Panc1 (cell line): Measurements from ENCODE around the gene GNL1. TPM values are rescaled to one million over a fixed set of nuclear protein-coding genes. Genes with fewer than 3 reads are reported as not detected.

Source experiments
- ATAC-seq: fragments of 200-7000 bp; cut with Tn5 transposase; 2 replicates; pipeline ENCODE4 v1.9.1; 2020; ENCODE audit warnings: mild to moderate bottlenecking, moderate library complexity
- BruUV-seq: library from RNA; stranded (reverse); fragments of 400-500 nt; replicated peaks from 2 replicates; lab custom pipeline; 2021; lab: Mats Ljungman, UMichigan
- CTCF ChIA-PET: fragments of 300-600 bp; sonication (Branson Sonifier 250); formaldehyde crosslinking; loops from one replicate; lab custom pipeline; 2022; ENCODE audit warnings: antibody characterized with exemption; lab: Charles Lee
- POLR2A ChIA-PET: fragments of 300-600 bp; sonication (Branson Sonifier 250); formaldehyde crosslinking; loops from one replicate; lab custom pipeline; 2022; ENCODE audit warnings: antibody characterized with exemption; lab: Charles Lee
- DNase-seq: peaks from one replicate; pipeline ENCODE4 v3.0.0-alpha.2; 2010; ENCODE audit warnings: low read depth, low spot score
- H3K27ac ChIP-seq: 2 replicates; pipeline ENCODE4 v1.5.1; 2011; ENCODE audit warnings: mild to moderate bottlenecking, low read length, inconsistent platforms
- H3K27me3 ChIP-seq: fragments of 200-500 bp; sonication (Bioruptor generic); 2 replicates; pipeline ENCODE4 v1.6.0; 2014; ENCODE audit warnings: low read length, inconsistent platforms; ENCODE audit not compliant: control insufficient read depth, insufficient read depth
- H3K36me3 ChIP-seq: fragments of 200-500 bp; sonication (Bioruptor generic); 2 replicates; pipeline ENCODE4 v1.5.1; 2014; ENCODE audit warnings: inconsistent platforms, mild to moderate bottlenecking, low read length, moderate library complexity; ENCODE audit not compliant: control insufficient read depth, insufficient read depth
- H3K4me1 ChIP-seq: 2 replicates; pipeline ENCODE4 v1.5.1; 2011; ENCODE audit warnings: inconsistent platforms, mild to moderate bottlenecking, low read length, moderate library complexity; ENCODE audit not compliant: control insufficient read depth, insufficient read depth
- H3K4me3 ChIP-seq, 2 experiments: 2 replicates each; pipeline ENCODE4 v1.5.1; 2011 to 2012; ENCODE audit warnings: low read depth in 2 of 2, low read length in 2 of 2, mild to moderate bottlenecking in 2 of 2, inconsistent platforms in 1 of 2, moderate library complexity in 1 of 2
- H3K9me3 ChIP-seq: fragments of 200-500 bp; sonication (Bioruptor generic); 2 replicates; pipeline ENCODE4 v1.5.1; 2014; ENCODE audit warnings: low read depth, mild to moderate bottlenecking, inconsistent platforms, low read length, moderate library complexity; ENCODE audit not compliant: control insufficient read depth, insufficient read depth
- POLR2AphosphoS5 ChIP-seq: IDR thresholded peaks from 2 replicates; pipeline ENCODE4 v1.6.1; 2012; ENCODE audit warnings: mild to moderate bottlenecking, low read depth, low read length, moderate library complexity
- REST ChIP-seq, 2 experiments: IDR thresholded peaks; 2 replicates each; pipeline ENCODE4 v1.6.1; 2011 to 2012; ENCODE audit warnings: low read depth in 2 of 2, control low read depth in 1 of 2, low read length in 1 of 2, mild to moderate bottlenecking in 1 of 2, moderate library complexity in 1 of 2; ENCODE audit not compliant: insufficient read depth in 1 of 2
- SIN3A ChIP-seq: IDR thresholded peaks from 2 replicates; pipeline ENCODE4 v1.6.1; 2012; ENCODE audit warnings: low read depth, mild to moderate bottlenecking, low read length, moderate library complexity, borderline replicate concordance; ENCODE audit not compliant: insufficient read depth
- TCF7L2 ChIP-seq: IDR thresholded peaks from 2 replicates; pipeline ENCODE4 v1.6.1; 2011; ENCODE audit warnings: mild to moderate bottlenecking, low read depth, low read length, inconsistent platforms
- in situ Hi-C: cut with HindIII; loops from 2 replicates; pipeline ENCODE4 v1.10.0; 2016; ENCODE audit warnings: low sequenced_read_pairs, low pct_unique_long_range_greater_than_20kb
- intact Hi-C: fragments of 100-400 bp; cut with micrococcal nuclease; formaldehyde crosslinking; loops from one replicate; pipeline ENCODE4 v1.10.0; 2022; ENCODE audit not compliant: unreplicated experiment
- total RNA-seq: library from RNA; stranded (reverse); gene quantifications from one replicate; pipeline ENCODE4 v1.2.1, GENCODE V29; 2021; ENCODE audit not compliant: unreplicated experiment
- TF ChIP-seq, protein P1 (sequence below): fragments of 450-650 bp; IDR thresholded peaks from 2 replicates; pipeline ENCODE4 v1.5.1; 2017; ENCODE audit warnings: mild to moderate bottlenecking

The GNL1 gene
- total RNA-seq, 1 experiment from 2014 or later, result 90.6 TPM

GRCh38 chr6:30547454-30547853 lies 8.8 kb downstream of the GNL1 start:
- ChIA-PET CTCF (no interaction called here), POLR2A (no interaction called here)
- in situ Hi-C loops (no loop called here), intact Hi-C loops (no loop called here)
- ATAC-seq (no peak), DNase-seq (no peak)
- Histone ChIP-seq H3K36me3 (peaks cover 1% of the 10 kb centered on the region; the same call in 1 of the 2 replicates), H3K27me3 (no peaks in the 10 kb centered on the region), H3K4me1 (no peaks in the 10 kb centered on the region), H3K4me3 (no peak overlapping the region), H3K27ac (no peak overlapping the region), H3K9me3 (no peaks in the 10 kb centered on the region)
- BruUV-seq, result no TSS peak
- TF ChIP-seq REST (IDR thresholded peaks at IDR 0.05; ENCODE audit: insufficient read depth in 1 of 2, low read depth in 2 of 2, low read length in 1 of 2) (no peak), TCF7L2 (no peak), POLR2AphosphoS5 (no peak), SIN3A (no peak)
- TF ChIP-seq, protein P1, sequence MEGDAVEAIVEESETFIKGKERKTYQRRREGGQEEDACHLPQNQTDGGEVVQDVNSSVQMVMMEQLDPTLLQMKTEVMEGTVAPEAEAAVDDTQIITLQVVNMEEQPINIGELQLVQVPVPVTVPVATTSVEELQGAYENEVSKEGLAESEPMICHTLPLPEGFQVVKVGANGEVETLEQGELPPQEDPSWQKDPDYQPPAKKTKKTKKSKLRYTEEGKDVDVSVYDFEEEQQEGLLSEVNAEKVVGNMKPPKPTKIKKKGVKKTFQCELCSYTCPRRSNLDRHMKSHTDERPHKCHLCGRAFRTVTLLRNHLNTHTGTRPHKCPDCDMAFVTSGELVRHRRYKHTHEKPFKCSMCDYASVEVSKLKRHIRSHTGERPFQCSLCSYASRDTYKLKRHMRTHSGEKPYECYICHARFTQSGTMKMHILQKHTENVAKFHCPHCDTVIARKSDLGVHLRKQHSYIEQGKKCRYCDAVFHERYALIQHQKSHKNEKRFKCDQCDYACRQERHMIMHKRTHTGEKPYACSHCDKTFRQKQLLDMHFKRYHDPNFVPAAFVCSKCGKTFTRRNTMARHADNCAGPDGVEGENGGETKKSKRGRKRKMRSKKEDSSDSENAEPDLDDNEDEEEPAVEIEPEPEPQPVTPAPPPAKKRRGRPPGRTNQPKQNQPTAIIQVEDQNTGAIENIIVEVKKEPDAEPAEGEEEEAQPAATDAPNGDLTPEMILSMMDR, result no peak

- ChIA-PET POLR2A (interaction anchor here (0.6 to 1.0 kb wide), 3 partner anchors 13 to 222 kb away, joined by 3 to 9 read pairs (median 9); partner anchors contain the start of gene PRR3), CTCF (interaction anchor here (0.5 to 1.7 kb wide), 10 partner anchors 10 to 204 kb away, joined by 3 to 17 read pairs (median 4); no protein-coding TSS in a partner anchor)
- BruUV-seq, result no TSS peak
- H3K9me3 ChIP-seq, result no peaks in the 10 kb centered on the region
- H3K4me3 ChIP-seq, result no peak overlapping the region
- in situ Hi-C loops (loop anchor here (5.0 kb wide), 1 partner anchor 42 kb away; no protein-coding TSS in a partner anchor), intact Hi-C loops (loop anchor here (1.0 kb wide), 1 partner anchor 61 kb away; no protein-coding TSS in a partner anchor)
- ATAC-seq (peak; percentile 79), DNase-seq (peak; percentile 48)
- H3K27me3 ChIP-seq, result no peaks in the 10 kb centered on the region
- H3K27ac ChIP-seq, result no peak overlapping the region
- H3K36me3 ChIP-seq, result no peaks in the 10 kb centered on the region
- no peaks in the 10 kb centered on the region; the same call in 1 of the 2 replicates for H3K4me1 ChIP-seq
- TF ChIP-seq REST (IDR thresholded peaks at IDR 0.05; ENCODE audit: insufficient read depth in 1 of 2, low read depth in 2 of 2, low read length in 1 of 2) (no peak), SIN3A (no peak), POLR2AphosphoS5 (no peak), TCF7L2 (no peak)
- TF ChIP-seq, protein P1, result peak; percentile 85
Measured at GRCh38 chr6:30544666-30545272, 11.5 kb downstream of the GNL1 start.
